Skeletal muscle tissue (tissue), 1 donor: ENCODE measurements around the gene SLC6A7. TPM values are rescaled to one million over a fixed set of nuclear protein-coding genes. Genes with fewer than 3 reads are reported as not detected.

Source experiments
- total RNA-seq: library from RNA; depleted of rRNA; stranded (reverse); fragments of >200 nt; gene quantifications from one replicate; pipeline ENCODE4 v1.2.3, GENCODE V29; 2014

SLC6A7 gene
- total RNA-seq, 1 donor from 2014 or later, result not detected

Other genes with a start within 250 kb of the SLC6A7 start
- not detected for gene PDE6A, start 245.3 kb upstream of the SLC6A7 start, total RNA-seq
- gene SLC26A2, start 229.3 kb upstream of the SLC6A7 start, total RNA-seq, result 14.6 TPM
- 6.3 TPM for gene TIGD6, start 189.4 kb upstream of the SLC6A7 start, total RNA-seq
- 14.1 TPM for gene HMGXB3, start 189.3 kb upstream of the SLC6A7 start, total RNA-seq
- 31.3 TPM for gene CSF1R, start 103.5 kb upstream of the SLC6A7 start, total RNA-seq
- 86.6 TPM for gene PDGFRB, start 34.2 kb upstream of the SLC6A7 start, total RNA-seq
- not detected for gene CDX1, start 23.3 kb upstream of the SLC6A7 start, total RNA-seq
- gene CAMK2A, start 99.7 kb downstream of the SLC6A7 start, total RNA-seq, result 45.9 TPM
- 9.9 TPM for gene ARSI, start 112.8 kb downstream of the SLC6A7 start, total RNA-seq
- 7.3 TPM for gene TCOF1, start 167.6 kb downstream of the SLC6A7 start, total RNA-seq
- gene CD74, start 222.8 kb downstream of the SLC6A7 start, total RNA-seq, result 63.2 TPM